GM19438 (cell line): Measurements from ENCODE around the gene REV3L.
"Not testable (repeated sequence)": the region's sequence is repeated elsewhere in the genome, so short reads cannot be mapped to it uniquely, and the experiment has no call there.

Experiments used
- ATAC-seq: cut with Tn5 transposase; IDR thresholded peaks from one replicate; pipeline ENCODE4 v1.9.1; 2021; ENCODE audit warnings: low read depth; ENCODE audit not compliant: unreplicated experiment

The REV3L gene

GRCh38 chr6:111482959-111483735 lies at the start of gene REV3L:
TSS of gene REV3L (minus strand) at chr6:111483218. CDS start at chr6:111482888, 330 bp downstream.
- ATAC-seq = peak; percentile 27

GRCh38 chr6:111531185-111531584 lies 48.2 kb upstream of the REV3L start:
- no peak for ATAC-seq

GRCh38 chr6:111530667-111531066 lies 47.6 kb upstream of the REV3L start:
- no peak for ATAC-seq

- no peak for ATAC-seq
Observed at GRCh38 chr6:111530218-111530617, 47.2 kb upstream of the REV3L start.

GRCh38 chr6:111527367-111527766 lies 44.3 kb upstream of the REV3L start:
- ATAC-seq = no peak

GRCh38 chr6:111524735-111525134 lies 41.7 kb upstream of the REV3L start:
- ATAC-seq = no peak

- no peak for ATAC-seq
Observed at GRCh38 chr6:111524252-111524651, 41.2 kb upstream of the REV3L start.

- ATAC-seq = no peak
Observed at GRCh38 chr6:111523484-111524167, 40.6 kb upstream of the REV3L start.

GRCh38 chr6:111522393-111523020 lies 39.5 kb upstream of the REV3L start:
- ATAC-seq = no peak

GRCh38 chr6:111521497-111522270 lies 38.7 kb upstream of the REV3L start:
- ATAC-seq = no peak

- ATAC-seq = no peak
Observed at GRCh38 chr6:111520524-111520923, 37.5 kb upstream of the REV3L start.

- ATAC-seq = no peak
Observed at GRCh38 chr6:111517965-111518364, 34.9 kb upstream of the REV3L start.

- no peak for ATAC-seq
Observed at GRCh38 chr6:111515259-111515658, 32.2 kb upstream of the REV3L start.

GRCh38 chr6:111514531-111514930 lies 31.5 kb upstream of the REV3L start:
- ATAC-seq = not testable (repeated sequence)

GRCh38 chr6:111507219-111507618 lies 24.2 kb upstream of the REV3L start:
- ATAC-seq = not testable (repeated sequence)

- ATAC-seq = not testable (repeated sequence)
Observed at GRCh38 chr6:111505498-111505897, 22.5 kb upstream of the REV3L start.

- no peak for ATAC-seq
Observed at GRCh38 chr6:111503660-111504059, 20.6 kb upstream of the REV3L start.

GRCh38 chr6:111503194-111503593 lies 20.2 kb upstream of the REV3L start:
- ATAC-seq = no peak

GRCh38 chr6:111502154-111502553 lies 19.1 kb upstream of the REV3L start:
- ATAC-seq = no peak

GRCh38 chr6:111499269-111499793 lies 16.3 kb upstream of the REV3L start:
- no peak for ATAC-seq
